ENCODE data around the gene SS18.

DNA sequence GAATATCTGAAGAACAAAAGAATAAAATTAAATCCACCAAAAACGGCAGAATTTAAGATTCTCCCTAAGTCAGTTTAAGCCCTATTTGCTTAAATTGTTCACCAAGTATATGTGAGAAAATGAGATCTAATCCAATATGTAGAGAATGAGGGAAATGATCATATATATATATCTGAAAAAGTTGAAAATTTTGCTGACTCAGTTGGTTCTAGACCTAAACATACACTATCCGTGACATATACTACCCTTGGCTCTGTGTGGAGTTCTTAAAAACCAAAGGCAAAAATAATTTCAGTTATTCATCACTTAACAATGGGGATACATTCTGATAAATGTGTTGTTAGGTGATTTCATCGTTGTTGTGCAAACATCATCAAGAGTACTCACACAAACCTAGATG, 7.3 kb downstream of the SS18 start:
- no peak for TF ChIP-seq EP300 (IDR thresholded peaks at IDR 0.05)
- TF ChIP-seq, protein P1, sequence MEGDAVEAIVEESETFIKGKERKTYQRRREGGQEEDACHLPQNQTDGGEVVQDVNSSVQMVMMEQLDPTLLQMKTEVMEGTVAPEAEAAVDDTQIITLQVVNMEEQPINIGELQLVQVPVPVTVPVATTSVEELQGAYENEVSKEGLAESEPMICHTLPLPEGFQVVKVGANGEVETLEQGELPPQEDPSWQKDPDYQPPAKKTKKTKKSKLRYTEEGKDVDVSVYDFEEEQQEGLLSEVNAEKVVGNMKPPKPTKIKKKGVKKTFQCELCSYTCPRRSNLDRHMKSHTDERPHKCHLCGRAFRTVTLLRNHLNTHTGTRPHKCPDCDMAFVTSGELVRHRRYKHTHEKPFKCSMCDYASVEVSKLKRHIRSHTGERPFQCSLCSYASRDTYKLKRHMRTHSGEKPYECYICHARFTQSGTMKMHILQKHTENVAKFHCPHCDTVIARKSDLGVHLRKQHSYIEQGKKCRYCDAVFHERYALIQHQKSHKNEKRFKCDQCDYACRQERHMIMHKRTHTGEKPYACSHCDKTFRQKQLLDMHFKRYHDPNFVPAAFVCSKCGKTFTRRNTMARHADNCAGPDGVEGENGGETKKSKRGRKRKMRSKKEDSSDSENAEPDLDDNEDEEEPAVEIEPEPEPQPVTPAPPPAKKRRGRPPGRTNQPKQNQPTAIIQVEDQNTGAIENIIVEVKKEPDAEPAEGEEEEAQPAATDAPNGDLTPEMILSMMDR (IDR thresholded peaks at IDR 0.05) = no peak
- TF ChIP-seq POLR2AphosphoS5 (IDR thresholded peaks at IDR 0.05) = no peak
- TF ChIP-seq POLR2A (IDR thresholded peaks at IDR 0.05) = no peak

All from suprapubic skin (tissue), 4 donors.